Natural killer cell (primary cell): ENCODE measurements around the gene OGFOD1. TPM values are rescaled to one million over a fixed set of nuclear protein-coding genes. Genes with fewer than 3 reads are reported as not detected.

ENCODE experiments used
- ATAC-seq, 3 donors: fragments of 150-1000 bp in 2 of 3; fragments of 200-7000 bp in 1 of 3; cut with Tn5 transposase; 1 replicate in 1 of 3; 2 replicates in 2 of 3; pipeline ENCODE4 v1.10.0; 2021; ENCODE audit warnings: mild to moderate bottlenecking in 2 of 3, moderate library complexity in 2 of 3
- DNase-seq, 2 donors: peaks; one replicate each; pipeline versions ENCODE4 v3.0.0 to v3.0.0-alpha.2; 2013 to 2021; ENCODE audit warnings: mixed read lengths in 1 of 2
- H3K27ac ChIP-seq: one replicate; pipeline ENCODE4 v1.5.1; 2013; ENCODE audit warnings: mild to moderate bottlenecking, low read length
- H3K27me3 ChIP-seq: one replicate; pipeline ENCODE4 v1.6.1; 2013; ENCODE audit warnings: low read length; ENCODE audit not compliant: control insufficient read depth, insufficient read depth
- H3K36me3 ChIP-seq: one replicate; pipeline ENCODE4 v1.6.1; 2013; ENCODE audit warnings: low read length; ENCODE audit not compliant: control insufficient read depth, insufficient read depth
- H3K4me1 ChIP-seq: one replicate; pipeline ENCODE4 v1.6.1; 2013; ENCODE audit warnings: low read length; ENCODE audit not compliant: control insufficient read depth, insufficient read depth
- H3K4me3 ChIP-seq: one replicate; pipeline ENCODE4 v1.5.1; 2013; ENCODE audit warnings: low read length
- H3K9me3 ChIP-seq: one replicate; pipeline ENCODE4 v1.6.1; 2013; ENCODE audit warnings: low read length; ENCODE audit not compliant: control insufficient read depth, insufficient read depth
- H3K27ac Mint-ChIP-seq, 2 donors: one replicate each; pipeline ENCODE4 v1.8.0; 2022; ENCODE audit warnings: mild to moderate bottlenecking in 2 of 2, mixed read lengths in 2 of 2, moderate library complexity in 1 of 2
- H3K27me3 Mint-ChIP-seq, 2 donors: one replicate each; pipeline ENCODE4 v1.8.0; 2022; ENCODE audit warnings: low read depth in 2 of 2, mixed read lengths in 2 of 2
- H3K36me3 Mint-ChIP-seq: one replicate; pipeline ENCODE4 v1.8.0; 2022; ENCODE audit warnings: mixed read lengths
- H3K4me1 Mint-ChIP-seq, 2 donors: one replicate each; pipeline ENCODE4 v1.8.0; 2022; ENCODE audit warnings: mixed read lengths in 2 of 2
- H3K4me3 Mint-ChIP-seq: one replicate; pipeline ENCODE4 v1.8.0; 2022; ENCODE audit warnings: mild to moderate bottlenecking, moderate library complexity, mixed read lengths
- H3K9me3 Mint-ChIP-seq, 2 donors: one replicate each; pipeline ENCODE4 v1.8.0; 2022; ENCODE audit warnings: mixed read lengths in 2 of 2
- CTCF ChIP-seq: fragments of 200-600 bp; IDR thresholded peaks from one replicate; pipeline ENCODE4 v1.8.0; 2022; ENCODE audit warnings: antibody characterized with exemption
- WGBS: methylation state at CpG from one replicate; pipeline ENCODE4 v1.1.7; 2013; ENCODE audit warnings: missing lambda C conversion rate; ENCODE audit not compliant: insufficient coverage; 5-methylcytosine and 5-hydroxymethylcytosine counted together
- intact Hi-C: fragments of 100-400 bp; cut with micrococcal nuclease; formaldehyde crosslinking; loops from one replicate; pipeline ENCODE4 v1.14.2; 2022
- total RNA-seq, 4 donors: library from RNA; stranded (reverse); fragments of 120-200 nt in 1 of 4; gene quantifications; one replicate each; pipeline versions ENCODE4 v1.2.3 to v1.2.4, GENCODE V29; 2013 to 2022

The OGFOD1 gene
- total RNA-seq, 3 donors from 2014 or later (not counting 1 experiment from before 2014, with no cell fraction given), result 12.7 to 20.6 (median 13.1) TPM

DNA sequence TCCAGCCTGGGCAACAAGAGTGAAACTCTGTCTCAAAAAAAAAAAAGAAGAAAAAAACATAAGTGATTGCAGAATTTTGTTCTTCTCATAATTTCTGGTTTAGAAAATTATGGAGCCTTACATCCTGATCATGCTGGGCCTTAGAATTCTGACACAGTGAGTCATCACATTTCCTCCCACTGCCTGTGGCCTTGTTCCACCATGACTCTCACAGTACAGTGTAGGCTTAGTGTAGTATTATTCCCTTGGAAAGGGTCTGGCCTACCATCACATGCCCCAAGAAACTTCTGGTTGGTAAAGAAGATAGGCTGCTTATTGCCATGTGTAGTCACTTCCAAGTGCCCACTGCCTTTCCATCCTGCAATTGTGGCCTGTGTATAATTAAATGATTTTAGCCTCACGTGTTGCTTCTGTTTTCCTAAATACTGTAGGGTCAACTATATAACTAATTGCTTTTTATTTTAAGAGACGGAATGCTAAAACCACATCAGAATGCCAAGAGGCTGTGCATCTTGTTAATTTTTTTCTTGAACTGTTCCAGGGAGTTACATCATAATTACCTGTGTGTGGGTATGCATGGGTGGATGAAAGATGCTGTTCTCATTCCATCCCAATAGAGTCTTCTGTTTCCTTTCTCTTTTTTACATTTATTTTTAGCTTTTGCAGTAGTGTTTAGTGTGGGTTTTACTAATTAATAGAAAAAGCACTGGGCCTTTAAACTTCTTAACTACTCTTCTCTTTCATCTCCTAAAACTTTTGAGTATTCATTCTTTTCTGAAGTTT, 25.9 kb downstream of the OGFOD1 start:
- no peak for ATAC-seq
- TF ChIP-seq CTCF, result no peak
- DNase-seq, result no peak
- no peak overlapping the region for H3K27ac ChIP-seq
- peaks cover 53% of the 10 kb centered on the region for H3K36me3 ChIP-seq
- Mint-ChIP-seq H3K27me3 (no peaks in the 10 kb centered on the region), H3K9me3 (no peaks in the 10 kb centered on the region), H3K4me1 (no peaks in the 10 kb centered on the region), H3K27ac (peak overlapping the region; percentile 45 to 50), H3K4me3 (no peak overlapping the region), H3K36me3 (peaks cover 18% of the 10 kb centered on the region)
- no peak overlapping the region for H3K4me3 ChIP-seq
- intact Hi-C loops, result no loop called here
- H3K27me3 ChIP-seq, result no peaks in the 10 kb centered on the region
- H3K9me3 ChIP-seq, result no peaks in the 10 kb centered on the region
- no peaks in the 10 kb centered on the region for H3K4me1 ChIP-seq
- whole genome bisulfite sequencing, result 100% methylated on average over 1 of the region's 2 CpGs

- DNase-seq (no peak), ATAC-seq (no peak)
- TF ChIP-seq CTCF, result no peak
- H3K27me3 ChIP-seq, result no peaks in the 10 kb centered on the region
- Mint-ChIP-seq H3K27me3 (no peaks in the 10 kb centered on the region), H3K9me3 (no peaks in the 10 kb centered on the region), H3K4me1 (no peaks in the 10 kb centered on the region), H3K27ac (no peak overlapping the region), H3K36me3 (peaks cover 18% of the 10 kb centered on the region), H3K4me3 (no peak overlapping the region)
- H3K9me3 ChIP-seq, result no peaks in the 10 kb centered on the region
- WGBS, result 94% methylated on average over 2 of the region's 2 CpGs
- H3K4me1 ChIP-seq, result no peaks in the 10 kb centered on the region
- H3K27ac ChIP-seq, result no peak overlapping the region
- H3K4me3 ChIP-seq, result no peak overlapping the region
- peaks cover 52% of the 10 kb centered on the region for H3K36me3 ChIP-seq
- intact Hi-C loops, result no loop called here
Observed at GRCh38 chr16:56478281-56479049, 27.1 kb downstream of the OGFOD1 start.

DNA sequence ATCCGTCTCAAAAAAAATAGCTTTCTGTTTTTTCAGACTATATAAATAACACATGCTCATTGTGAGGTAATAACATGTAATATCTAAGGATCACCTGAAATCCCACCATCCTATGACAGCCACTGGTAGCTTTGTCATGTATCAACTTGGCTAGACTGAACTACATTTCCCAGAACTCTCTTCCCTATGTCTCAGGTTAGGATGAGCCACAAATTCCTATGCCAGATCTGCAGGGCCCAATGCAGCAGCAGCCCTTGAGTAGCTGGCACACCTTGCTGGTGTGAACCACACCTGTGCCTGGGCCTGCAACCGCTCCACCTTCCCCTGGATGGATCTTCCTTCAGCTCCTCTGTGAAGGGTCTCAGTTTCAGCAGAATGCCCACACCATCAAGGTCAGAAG, 28.1 kb downstream of the OGFOD1 start:
- H3K4me3 ChIP-seq, result no peak overlapping the region
- H3K27ac Mint-ChIP-seq, result peak overlapping the region in 1 of 2 donors; percentile 5

More for the DNA sequence above, 28.1 kb downstream of the OGFOD1 start:
- H3K4me3 Mint-ChIP-seq, result no peak overlapping the region
- Histone ChIP-seq H3K36me3 (peaks cover 53% of the 10 kb centered on the region), H3K4me1 (no peaks in the 10 kb centered on the region), H3K9me3 (no peaks in the 10 kb centered on the region), H3K27ac (no peak overlapping the region), H3K27me3 (no peaks in the 10 kb centered on the region)
- ATAC-seq, result no peak
- no peak for TF ChIP-seq CTCF
- H3K36me3 Mint-ChIP-seq, result peaks cover 18% of the 10 kb centered on the region
- WGBS, result 100% methylated on average over 1 of the region's 2 CpGs
- intact Hi-C loops, result no loop called here
- no peaks in the 10 kb centered on the region for H3K27me3 Mint-ChIP-seq
- H3K9me3 Mint-ChIP-seq, result no peaks in the 10 kb centered on the region
- no peak for DNase-seq
- no peaks in the 10 kb centered on the region for H3K4me1 Mint-ChIP-seq
